Activated T-cell treated with anti-CD3 and anti-CD28 coated beads, Interleukin-2, amount 50 U/mL, for 48 hours (primary cell): ENCODE results near the gene SPRR5.

Source experiments
- DNase-seq, 2 experiments: peaks; one replicate each; pipeline ENCODE4 v3.0.0-alpha.2; 2020

The SPRR5 gene

GRCh38 chr1:152986578-152986977 is 39.6 kb downstream of the SPRR5 start:
- DNase-seq = no peak

DNA sequence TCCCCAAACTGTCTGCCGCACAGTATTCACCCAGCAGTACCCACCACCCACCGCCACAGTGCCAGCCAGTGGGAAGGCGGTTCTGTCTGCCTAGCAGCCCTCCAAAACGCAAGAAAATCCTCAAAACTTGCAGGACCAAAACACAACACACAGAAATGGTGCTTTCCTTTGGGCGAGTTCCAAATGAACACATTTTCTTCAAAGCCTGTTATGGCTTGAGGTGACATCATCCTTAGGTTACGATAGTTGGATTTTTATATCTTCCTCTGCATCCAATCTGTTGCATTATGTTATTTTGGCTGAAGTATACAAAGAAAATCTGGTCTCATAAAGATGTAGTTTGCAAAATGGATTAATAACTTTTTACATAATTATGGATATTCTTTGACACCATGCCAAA is 46.2 kb downstream of the SPRR5 start:
- no peak for DNase-seq

DNA sequence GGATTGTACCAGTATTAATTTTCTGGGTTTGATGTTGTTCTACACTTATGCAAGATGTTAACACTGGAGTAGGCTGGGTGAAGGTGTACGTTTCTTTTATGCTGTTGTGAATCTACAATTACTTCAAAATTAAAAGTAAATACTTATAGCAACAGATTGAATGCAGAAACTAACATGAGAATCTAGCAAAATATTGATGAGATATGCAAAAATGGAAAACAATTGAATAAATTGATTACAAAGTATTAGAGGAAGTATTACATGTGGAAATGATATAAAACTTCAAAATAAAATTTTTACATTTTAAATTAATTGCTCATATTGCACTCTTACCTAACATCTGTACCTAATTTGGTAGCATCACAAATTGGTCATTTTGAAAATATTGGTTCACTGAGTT is 48.8 kb downstream of the SPRR5 start:
- no peak for DNase-seq

DNA sequence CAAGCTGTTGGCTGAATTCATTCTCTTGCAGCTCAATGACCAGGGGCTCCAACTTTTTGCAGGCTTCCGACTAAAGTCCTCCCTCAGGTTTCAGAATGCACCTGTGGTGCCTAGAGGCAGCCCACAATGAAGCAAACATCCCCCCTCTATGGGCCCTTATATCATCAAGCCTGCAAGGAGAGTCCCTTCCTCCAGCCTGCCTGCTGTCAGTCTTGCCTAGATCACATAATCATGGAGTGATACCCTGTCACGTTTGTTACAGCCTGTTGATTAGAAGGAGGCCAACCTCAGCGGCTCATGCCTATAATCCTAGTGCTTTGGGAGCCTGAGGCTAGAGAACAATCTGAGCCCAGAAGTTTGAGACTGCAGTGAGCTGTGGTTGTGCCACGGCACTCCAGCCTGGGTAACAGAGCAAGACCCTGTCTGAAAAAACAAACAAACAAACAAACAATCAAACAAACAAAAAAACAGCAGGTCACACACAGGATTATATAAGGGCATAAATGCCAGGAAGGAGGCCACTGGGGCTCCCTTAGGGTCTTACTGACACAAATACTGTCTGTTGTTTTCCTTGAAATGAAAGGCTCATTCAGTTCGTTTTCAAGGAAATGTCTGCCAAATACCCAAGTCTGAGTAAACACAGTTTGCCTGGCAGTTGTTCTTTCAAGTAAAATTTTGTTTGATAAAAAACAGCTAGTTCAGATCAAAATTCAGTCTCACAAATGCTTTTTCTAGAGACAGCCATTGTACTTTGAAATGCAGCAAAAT is 49.8 kb downstream of the SPRR5 start:
- no peak for DNase-seq

DNA sequence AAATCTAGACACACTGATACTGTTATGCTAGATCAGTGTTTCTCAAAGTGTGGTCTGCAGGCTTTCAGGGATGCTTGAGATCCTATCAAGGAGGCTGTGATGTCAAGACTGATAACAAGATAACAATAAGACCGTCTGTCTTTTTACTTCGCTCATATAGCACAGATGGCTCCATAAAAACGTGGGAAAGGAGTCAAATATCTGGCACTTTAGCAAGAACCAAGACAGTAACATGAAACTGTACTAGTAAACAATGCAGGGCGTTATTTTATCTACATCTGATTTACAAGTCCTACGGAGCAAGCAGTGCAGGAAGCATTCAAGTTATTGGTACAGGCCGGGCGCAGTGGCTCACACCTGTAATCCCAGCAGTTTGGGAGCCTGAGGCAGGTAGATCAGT is 50.9 kb downstream of the SPRR5 start:
- no peak for DNase-seq

DNA sequence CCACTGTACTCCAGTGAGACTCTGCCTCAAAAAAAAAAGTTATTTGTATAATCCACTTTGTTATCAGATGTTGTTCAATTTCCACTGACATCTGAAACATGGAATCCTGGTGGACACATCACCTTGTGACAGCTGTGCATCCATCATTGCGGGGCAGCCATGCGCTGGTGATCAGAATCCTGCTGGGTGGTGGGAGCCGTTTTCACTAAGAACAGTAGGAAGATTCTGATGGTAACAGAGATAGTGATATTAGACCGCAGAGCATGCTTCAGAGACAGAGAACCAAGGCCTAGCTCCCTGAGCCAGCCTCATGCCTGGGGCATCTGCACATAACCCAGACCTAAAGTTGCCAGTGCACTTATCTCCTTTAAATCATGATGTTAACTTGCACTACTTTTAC is 51.5 kb downstream of the SPRR5 start:
- DNase-seq = no peak
